ENCODE measurements around the gene LSM4.
A peak's percentile ranks its signal among the peaks of the same experiment; 100 is the strongest.

The LSM4 gene

DNA sequence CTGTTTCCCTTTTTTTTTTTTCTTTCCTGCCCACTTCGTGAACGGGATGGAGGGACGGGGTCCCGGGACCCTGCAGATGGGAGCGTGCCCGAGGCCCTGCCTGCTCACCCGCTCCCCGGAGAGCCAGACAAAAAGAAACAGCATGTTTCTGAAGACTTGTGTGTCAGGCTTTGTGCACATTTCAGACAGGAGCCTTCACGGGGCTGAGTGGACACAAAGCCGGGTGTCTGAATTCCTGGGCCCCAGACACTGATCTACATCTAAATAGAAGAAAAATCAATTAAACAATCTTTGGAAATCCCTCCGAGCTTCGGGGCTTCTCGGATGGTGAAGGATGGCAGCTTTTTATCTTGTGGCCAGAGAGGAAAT, 21.7 kb upstream of the LSM4 start:
- H3K4me3 ChIP-seq (ENCODE audit: low read depth, low read length): no peak overlapping the region
- TF ChIP-seq CTCF (IDR thresholded peaks at IDR 0.05; ENCODE audit: low read depth, low read length): no peak
- DNase-seq: no peak
- H3K4me1 ChIP-seq: no peaks in the 10 kb centered on the region; the same call in 1 of the 2 replicates
- no peaks in the 10 kb centered on the region for H3K9me3 ChIP-seq
- H3K36me3 ChIP-seq: no peaks in the 10 kb centered on the region
- H3K27me3 ChIP-seq: peaks cover 18% of the 10 kb centered on the region

GRCh38 chr19:18342090-18342632, 19.3 kb upstream of the LSM4 start:
- H3K4me3 ChIP-seq (ENCODE audit: low read depth, low read length): no peak overlapping the region
- H3K9me3 ChIP-seq: no peaks in the 10 kb centered on the region
- H3K4me1 ChIP-seq: no peaks in the 10 kb centered on the region; the same call in 1 of the 2 replicates
- H3K27me3 ChIP-seq: peaks cover 9% of the 10 kb centered on the region; the same call in 1 of the 2 replicates
- H3K36me3 ChIP-seq: no peaks in the 10 kb centered on the region
- DNase-seq: no peak
- no peak for TF ChIP-seq CTCF (IDR thresholded peaks at IDR 0.05; ENCODE audit: low read depth, low read length)

DNA sequence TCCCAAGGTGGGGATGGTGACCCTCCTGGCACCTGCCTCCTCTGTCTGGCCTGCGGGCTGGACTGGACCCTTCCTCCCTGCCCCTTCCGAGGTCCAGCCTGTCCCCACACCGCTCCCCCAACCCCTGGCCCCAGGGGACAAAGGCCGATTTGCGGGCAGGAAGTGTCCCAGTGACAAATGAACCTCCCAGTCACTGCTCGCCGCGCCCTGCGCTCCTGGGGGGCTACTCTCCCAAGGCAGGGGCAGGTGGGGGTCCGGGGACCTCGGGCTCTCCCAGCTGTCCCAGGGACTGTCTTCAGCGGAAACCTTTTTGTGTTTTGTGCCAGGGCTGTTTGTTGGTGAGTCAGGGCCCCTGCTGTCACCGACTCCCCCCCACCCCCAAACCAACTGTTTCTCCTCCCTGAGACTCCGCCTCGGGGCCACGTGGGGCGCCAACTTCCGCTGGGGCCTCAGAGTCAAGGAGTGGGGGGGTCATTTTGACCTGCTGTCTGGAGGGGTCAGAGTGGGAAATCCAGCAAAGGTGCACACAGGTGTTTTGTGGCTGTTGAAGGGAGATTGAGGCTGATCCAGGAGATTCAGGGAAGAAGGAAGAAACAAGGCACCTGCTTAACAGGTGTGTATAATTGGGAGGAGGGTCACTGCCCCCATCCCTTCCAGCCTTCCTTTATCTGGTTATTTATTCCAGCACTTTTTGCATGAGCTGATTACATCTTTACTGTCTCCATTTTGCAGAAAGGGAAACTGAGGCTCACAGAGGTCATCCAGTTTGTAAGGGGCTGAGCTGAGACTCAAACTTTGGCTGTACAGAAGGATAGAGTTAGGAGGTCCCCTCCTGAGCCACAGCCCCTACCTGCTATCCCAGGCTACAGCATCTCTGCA, 18.4 kb upstream of the LSM4 start:
- Histone ChIP-seq H3K27me3 (peaks cover 9% of the 10 kb centered on the region; the same call in 1 of the 2 replicates), H3K4me3 (ENCODE audit: low read depth, low read length) (peak overlapping the region; percentile 55), H3K4me1 (no peaks in the 10 kb centered on the region; the same call in 1 of the 2 replicates), H3K9me3 (no peaks in the 10 kb centered on the region), H3K36me3 (no peaks in the 10 kb centered on the region)
- DNase-seq: no peak
- TF ChIP-seq CTCF (IDR thresholded peaks at IDR 0.05; ENCODE audit: low read depth, low read length): no peak

DNA sequence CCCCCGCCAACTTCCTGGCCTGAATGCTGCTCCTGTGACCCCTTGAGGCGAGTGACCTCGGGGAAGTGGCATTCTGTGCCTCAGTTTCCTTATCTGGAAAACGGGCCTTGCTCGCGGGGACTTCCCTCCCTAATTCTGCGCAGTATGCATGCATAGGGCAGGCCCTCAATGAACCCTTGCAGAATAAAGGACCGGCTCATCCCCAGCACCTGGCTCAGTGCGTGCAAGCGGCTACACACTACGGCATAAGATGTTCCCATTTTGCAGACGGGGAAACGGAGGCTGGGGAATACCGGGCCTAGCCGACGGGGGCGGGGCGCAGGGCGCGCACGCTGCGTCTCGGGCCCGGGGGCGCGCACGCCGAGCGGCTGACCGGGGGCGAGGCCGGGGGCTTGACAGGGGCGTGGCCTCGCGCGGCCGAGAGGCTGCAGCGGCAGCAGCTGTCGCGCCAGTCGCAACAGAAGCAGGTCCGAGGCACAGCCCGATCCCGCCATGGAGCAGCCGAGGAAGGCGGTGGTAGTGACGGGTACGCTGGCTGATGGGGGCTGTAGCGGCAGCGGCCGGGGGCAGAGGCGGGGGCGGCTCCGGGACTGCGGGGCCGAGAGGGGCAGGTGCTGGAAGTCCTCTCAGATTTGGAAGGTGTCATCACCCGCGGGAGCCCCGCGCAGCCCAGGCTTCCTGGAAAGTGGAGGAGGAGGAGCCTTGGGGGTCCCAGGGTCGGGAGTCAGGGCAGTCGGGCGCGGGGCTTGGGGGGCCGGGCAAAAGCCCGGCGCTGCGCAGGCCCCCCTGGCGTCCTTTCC, 17.5 kb upstream of the LSM4 start, which contains the start of gene PGPEP1:
TSS of gene PGPEP1 (plus strand) at position 409 of the 800 bp plus-strand sequence. CDS start at position 493, 84 bp downstream.
- Histone ChIP-seq H3K36me3 (no peaks in the 10 kb centered on the region), H3K4me1 (no peaks in the 10 kb centered on the region; the same call in 1 of the 2 replicates), H3K27me3 (peaks cover 9% of the 10 kb centered on the region; the same call in 1 of the 2 replicates), H3K4me3 (ENCODE audit: low read depth, low read length) (peak within 1 kb of the TSS; percentile 55), H3K9me3 (no peaks in the 10 kb centered on the region)
- no peak for TF ChIP-seq CTCF (IDR thresholded peaks at IDR 0.05; ENCODE audit: low read depth, low read length)
- peak; percentile 89 for DNase-seq

GRCh38 chr19:18339723-18340122, 16.8 kb upstream of the LSM4 start:
- Histone ChIP-seq H3K9me3 (no peaks in the 10 kb centered on the region), H3K4me1 (no peaks in the 10 kb centered on the region; the same call in 1 of the 2 replicates), H3K4me3 (ENCODE audit: low read depth, low read length) (no peak overlapping the region), H3K36me3 (no peaks in the 10 kb centered on the region), H3K27me3 (peaks cover 9% of the 10 kb centered on the region; the same call in 1 of the 2 replicates)
- TF ChIP-seq CTCF (IDR thresholded peaks at IDR 0.05; ENCODE audit: low read depth, low read length): peak; percentile 36; the same call in 1 of the 2 replicates
- no peak for DNase-seq

All from BE2C (cell line).